ENCODE measurements around the gene LAMA2. TPM values are rescaled to one million over a fixed set of nuclear protein-coding genes. Genes with fewer than 3 reads are reported as not detected.

Gene LAMA2
- total RNA-seq, 1 experiment from 2014 or later = 4.2 TPM

DNA sequence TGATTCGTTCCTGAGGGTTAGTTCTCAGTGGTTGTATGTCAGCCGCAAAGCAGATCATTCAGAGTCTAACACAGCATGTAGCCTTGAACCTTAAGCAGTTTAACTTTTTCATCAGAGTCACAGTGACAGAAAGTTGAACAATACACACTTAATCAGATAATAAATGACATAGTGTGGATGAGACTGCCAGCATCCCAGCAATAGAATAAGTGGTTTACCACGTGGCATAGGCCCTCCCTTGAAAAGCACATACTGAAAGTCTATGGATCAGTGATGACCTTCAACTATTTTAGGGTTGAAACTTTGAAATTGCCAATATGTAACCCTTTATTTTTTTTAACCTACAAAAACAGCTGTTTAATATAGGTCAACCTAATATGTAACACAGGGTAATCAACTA is 561.7 kb downstream of the LAMA2 start:
- H3T11ph ChIP-seq (ENCODE audit: low read length) = no peak overlapping the region
- no peaks in the 10 kb centered on the region for H3K27me3 ChIP-seq (ENCODE audit: insufficient read depth, low read length)
- no peak for DNase-seq
- H3K4me1 ChIP-seq (ENCODE audit: insufficient read depth, low read length) = no peaks in the 10 kb centered on the region; the same call in 1 of the 2 replicates
- no peak overlapping the region for H3K18ac ChIP-seq (ENCODE audit: insufficient read length, low read depth, low read length)
- H3K23ac ChIP-seq (ENCODE audit: insufficient read length, low read depth, low read length) = no peak overlapping the region
- no peak overlapping the region for H4K8ac ChIP-seq (replicated peaks; ENCODE audit: insufficient read length, low read depth, low read length)
- Mint-ChIP-seq H3K4me3 (no peak overlapping the region), H3K36me3 (ENCODE audit: insufficient read depth in 1 of 3, low read depth in 3 of 3) (no peaks in the 10 kb centered on the region), H3K27ac (no peak overlapping the region), H3K27me3 (ENCODE audit: low read depth) (no peaks in the 10 kb centered on the region), H3K4me1 (peaks cover 32 to 36% of the 10 kb centered on the region in 2 experiments), H3K9me3 (no peaks in the 10 kb centered on the region)
- no peak overlapping the region for H4K91ac ChIP-seq (ENCODE audit: insufficient read length, low read depth, low read length)
- H3K14ac ChIP-seq (ENCODE audit: insufficient read depth, low read length) = no peak overlapping the region
- WGBS (ENCODE audit: extremely low coverage, insufficient read length, low lambda C conversion rate) = no CpG with 5 or more reads among the region's 3 CpGs
- no peak for TF ChIP-seq CTCF (conservative IDR thresholded peaks at IDR 0.05)
- H3K79me1 ChIP-seq (ENCODE audit: insufficient read depth, low read depth, low read length, poor library complexity, severe bottlenecking) = no peaks in the 10 kb centered on the region
- H4K20me1 ChIP-seq (ENCODE audit: control insufficient read depth, insufficient read depth, insufficient read length) = no peaks in the 10 kb centered on the region
- no peak overlapping the region for H2AK5ac ChIP-seq (ENCODE audit: insufficient read length, low read length)
- no peaks in the 10 kb centered on the region for H3K23me2 ChIP-seq (ENCODE audit: insufficient read length, low read depth, low read length, poor library complexity, severe bottlenecking)
- H2BK20ac ChIP-seq (ENCODE audit: low read depth, low read length, poor library complexity, severe bottlenecking) = no peak overlapping the region
- no peak overlapping the region for H2BK120ac ChIP-seq (ENCODE audit: low read depth, low read length, poor library complexity, severe bottlenecking)
- H3K56ac ChIP-seq (ENCODE audit: insufficient read length, low read depth, low read length) = no peak overlapping the region
- H3K27ac ChIP-seq (ENCODE audit: insufficient read length, low read depth, low read length) = no peak overlapping the region
- H2BK5ac ChIP-seq (ENCODE audit: insufficient read length, low read length) = no peak overlapping the region
- no peak overlapping the region for H2BK15ac ChIP-seq (ENCODE audit: low read depth, low read length)
- no peak overlapping the region for H3K4ac ChIP-seq (ENCODE audit: low read depth, low read length)
- H3K9ac ChIP-seq (ENCODE audit: extremely low read depth, insufficient read length, low read length) = no peak overlapping the region
- no peaks in the 10 kb centered on the region for H3K79me2 ChIP-seq (ENCODE audit: insufficient read depth, low read length)
- no peaks in the 10 kb centered on the region for H3K9me3 ChIP-seq (ENCODE audit: control insufficient read depth, low read depth, low read length)
- no peak overlapping the region for H2AFZ ChIP-seq (ENCODE audit: low read length)
- H3K4me2 ChIP-seq (ENCODE audit: insufficient read depth, insufficient read length, low read length) = no peak overlapping the region
- H4K5ac ChIP-seq (ENCODE audit: insufficient read length, low read depth, low read length) = no peak overlapping the region
- no peak overlapping the region for H2BK12ac ChIP-seq (ENCODE audit: insufficient read length, low read depth, low read length)
